HG03064 (cell line): ENCODE data around the gene KCNIP2.

Source experiments
- ATAC-seq: cut with Tn5 transposase; IDR thresholded peaks from one replicate; pipeline ENCODE4 v1.9.1; 2021; ENCODE audit warnings: low read depth; ENCODE audit not compliant: unreplicated experiment

The KCNIP2 gene

GRCh38 chr10:101785801-101786200 is 57.8 kb downstream of the KCNIP2 start:
- no peak for ATAC-seq

GRCh38 chr10:101784558-101784957 is 59.0 kb downstream of the KCNIP2 start:
- no peak for ATAC-seq

GRCh38 chr10:101783736-101784118 is 59.9 kb downstream of the KCNIP2 start:
- ATAC-seq: no peak

GRCh38 chr10:101782811-101783735 is 60.5 kb downstream of the KCNIP2 start, which contains the start of gene NPM3:
Gene NPM3, minus strand, starts transcription at chr10:101783446. Its CDS starts 56 bp downstream, at chr10:101783390.
- ATAC-seq: no peak

- ATAC-seq: no peak
Measured at GRCh38 chr10:101781984-101782810, 61.4 kb downstream of the KCNIP2 start.

GRCh38 chr10:101781655-101781983 is 62.0 kb downstream of the KCNIP2 start:
- ATAC-seq: no peak

GRCh38 chr10:101780818-101781654 is 62.6 kb downstream of the KCNIP2 start:
- ATAC-seq: no peak

GRCh38 chr10:101780187-101780817 is 63.3 kb downstream of the KCNIP2 start:
- no peak for ATAC-seq

- ATAC-seq: no peak
Measured at GRCh38 chr10:101779544-101780186, 63.9 kb downstream of the KCNIP2 start.

GRCh38 chr10:101778781-101779543 is 64.6 kb downstream of the KCNIP2 start:
- ATAC-seq: no peak

- no peak for ATAC-seq
Measured at GRCh38 chr10:101778151-101778780, 65.3 kb downstream of the KCNIP2 start.

- no peak for ATAC-seq
Measured at GRCh38 chr10:101777619-101778145, 65.9 kb downstream of the KCNIP2 start.

GRCh38 chr10:101776161-101776817 is 67.3 kb downstream of the KCNIP2 start:
- no peak for ATAC-seq
